ENCODE results near the gene KIAA0586. TPM values are rescaled to one million over a fixed set of nuclear protein-coding genes. Genes with fewer than 3 reads are reported as not detected.

Gene KIAA0586
- total and polyA plus RNA-seq, 2 of the 13 experiments (the other 11 are each of a cell fraction or from before 2014, with no cell fraction given): 12.6 to 25.2 TPM

DNA sequence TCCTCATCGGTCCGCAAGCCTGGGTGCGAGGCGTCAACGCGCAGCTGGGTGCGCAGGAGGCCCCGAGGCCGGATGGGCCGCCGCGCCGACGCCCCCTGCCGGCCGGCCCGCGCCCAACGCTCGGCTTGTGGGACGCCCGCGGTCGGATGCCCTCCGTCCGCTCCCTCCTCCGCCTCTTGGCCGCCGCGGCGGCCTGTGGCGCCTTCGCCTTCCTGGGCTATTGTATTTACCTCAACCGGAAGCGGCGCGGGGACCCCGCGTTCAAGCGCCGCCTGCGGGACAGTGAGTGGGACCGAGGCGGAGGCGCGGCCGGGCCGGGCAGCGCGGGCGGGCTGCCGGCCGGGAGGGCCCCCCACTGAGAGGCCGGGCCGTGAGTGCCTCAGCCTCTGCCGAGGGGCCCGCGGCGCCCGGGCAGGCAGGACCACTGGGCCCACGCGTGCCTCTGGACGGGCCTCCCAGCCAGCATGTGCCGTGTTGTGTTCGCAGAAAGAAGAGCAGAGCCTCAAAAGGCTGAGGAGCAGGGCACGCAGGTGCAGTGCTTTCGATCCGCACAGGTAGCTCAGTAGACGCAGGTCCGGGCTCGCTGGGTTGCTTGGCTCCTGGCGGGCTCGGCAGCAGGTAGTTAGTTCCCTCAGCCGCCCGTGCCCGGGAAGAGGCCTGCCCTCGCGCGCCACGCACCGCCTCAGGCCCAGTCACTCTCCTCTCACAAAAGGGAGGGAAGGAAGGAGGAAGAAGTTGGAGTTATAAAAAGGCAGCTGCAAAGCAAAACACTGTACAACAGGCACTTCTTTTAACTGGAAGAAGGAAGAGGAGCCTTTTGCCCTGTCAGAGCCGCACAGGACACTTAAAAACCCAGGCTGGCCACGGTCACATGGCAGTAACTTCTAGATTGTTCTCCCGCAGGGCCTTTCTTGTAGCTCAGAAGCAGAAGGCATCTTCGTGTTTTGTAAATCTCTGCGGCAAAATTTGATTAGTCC lies 31.4 kb upstream of the KIAA0586 start, which contains the start of gene TOMM20L (continued):
- TF ChIP-seq HNRNPLL (IDR thresholded peaks at IDR 0.05; ENCODE audit: low read depth, low read length, poor library complexity, severe bottlenecking): peak; percentile 65
- peak in 1 of 2 experiments; percentile 28; a peak in 3 of 4 replicates for TF ChIP-seq POLR2A (IDR thresholded peaks at IDR 0.05; ENCODE audit: insufficient read depth in 1 of 2, low read depth in 2 of 2, low read length in 2 of 2)
- peak; percentile 35; the same call in 1 of the 2 replicates for TF ChIP-seq YEATS4 (CRISPR knock-in tag; IDR thresholded peaks at IDR 0.05; ENCODE audit: borderline replicate concordance)
- TF ChIP-seq BRD4 (CRISPR knock-in tag; IDR thresholded peaks at IDR 0.05): peak; percentile 55; the same call in 1 of the 2 replicates
- TF ChIP-seq, protein P1, sequence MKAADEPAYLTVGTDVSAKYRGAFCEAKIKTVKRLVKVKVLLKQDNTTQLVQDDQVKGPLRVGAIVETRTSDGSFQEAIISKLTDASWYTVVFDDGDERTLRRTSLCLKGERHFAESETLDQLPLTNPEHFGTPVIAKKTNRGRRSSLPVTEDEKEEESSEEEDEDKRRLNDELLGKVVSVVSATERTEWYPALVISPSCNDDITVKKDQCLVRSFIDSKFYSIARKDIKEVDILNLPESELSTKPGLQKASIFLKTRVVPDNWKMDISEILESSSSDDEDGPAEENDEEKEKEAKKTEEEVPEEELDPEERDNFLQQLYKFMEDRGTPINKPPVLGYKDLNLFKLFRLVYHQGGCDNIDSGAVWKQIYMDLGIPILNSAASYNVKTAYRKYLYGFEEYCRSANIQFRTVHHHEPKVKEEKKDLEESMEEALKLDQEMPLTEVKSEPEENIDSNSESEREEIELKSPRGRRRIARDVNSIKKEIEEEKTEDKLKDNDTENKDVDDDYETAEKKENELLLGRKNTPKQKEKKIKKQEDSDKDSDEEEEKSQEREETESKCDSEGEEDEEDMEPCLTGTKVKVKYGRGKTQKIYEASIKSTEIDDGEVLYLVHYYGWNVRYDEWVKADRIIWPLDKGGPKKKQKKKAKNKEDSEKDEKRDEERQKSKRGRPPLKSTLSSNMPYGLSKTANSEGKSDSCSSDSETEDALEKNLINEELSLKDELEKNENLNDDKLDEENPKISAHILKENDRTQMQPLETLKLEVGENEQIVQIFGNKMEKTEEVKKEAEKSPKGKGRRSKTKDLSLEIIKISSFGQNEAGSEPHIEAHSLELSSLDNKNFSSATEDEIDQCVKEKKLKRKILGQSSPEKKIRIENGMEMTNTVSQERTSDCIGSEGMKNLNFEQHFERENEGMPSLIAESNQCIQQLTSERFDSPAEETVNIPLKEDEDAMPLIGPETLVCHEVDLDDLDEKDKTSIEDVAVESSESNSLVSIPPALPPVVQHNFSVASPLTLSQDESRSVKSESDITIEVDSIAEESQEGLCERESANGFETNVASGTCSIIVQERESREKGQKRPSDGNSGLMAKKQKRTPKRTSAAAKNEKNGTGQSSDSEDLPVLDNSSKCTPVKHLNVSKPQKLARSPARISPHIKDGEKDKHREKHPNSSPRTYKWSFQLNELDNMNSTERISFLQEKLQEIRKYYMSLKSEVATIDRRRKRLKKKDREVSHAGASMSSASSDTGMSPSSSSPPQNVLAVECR (CRISPR knock-in tag; IDR thresholded peaks at IDR 0.05; ENCODE audit: borderline replicate concordance): peak; percentile 55
- TF ChIP-seq TRIM24 (CRISPR knock-in tag; IDR thresholded peaks at IDR 0.05): no peak
- TF ChIP-seq ZMYM4 (CRISPR knock-in tag; IDR thresholded peaks at IDR 0.05): peak; percentile 90
- TF ChIP-seq ZNF761 (CRISPR knock-in tag; conservative IDR thresholded peaks at IDR 0.05): peak; percentile 94
- TF ChIP-seq ZNF263 (CRISPR knock-in tag; IDR thresholded peaks at IDR 0.05): 0 out of 2 replicates have a peak, but pooled peaks have one; percentile 16
- TF ChIP-seq ZNF790 (CRISPR knock-in tag; IDR thresholded peaks at IDR 0.05; ENCODE audit: borderline replicate concordance): peak; percentile 67; the same call in 1 of the 2 replicates
- 0 out of 2 replicates have a peak, but pooled peaks have one; percentile 3 for TF ChIP-seq KAT8 (CRISPR knock-in tag; IDR thresholded peaks at IDR 0.05)
- TF ChIP-seq SRY (CRISPR knock-in tag; IDR thresholded peaks at IDR 0.05): peak; percentile 32; the same call in 1 of the 2 replicates
- TF ChIP-seq PRDM15 (CRISPR knock-in tag; IDR thresholded peaks at IDR 0.05): 0 out of 2 replicates have a peak, but pooled peaks have one; percentile 16
- peak; percentile 87 for TF ChIP-seq BCL6 (CRISPR knock-in tag; IDR thresholded peaks at IDR 0.05)
- TF ChIP-seq RFXAP (CRISPR knock-in tag; IDR thresholded peaks at IDR 0.05; ENCODE audit: borderline replicate concordance): 0 out of 2 replicates have a peak, but pooled peaks have one; percentile 23
- peak; percentile 37; the same call in 1 of the 2 replicates for TF ChIP-seq KMT2A (CRISPR knock-in tag; IDR thresholded peaks at IDR 0.05)
- TF ChIP-seq GATA4 (IDR thresholded peaks at IDR 0.05; ENCODE audit: borderline replicate concordance, low read depth): no peak
- TF ChIP-seq NRL (CRISPR knock-in tag; IDR thresholded peaks at IDR 0.05; ENCODE audit: borderline replicate concordance): 0 out of 2 replicates have a peak, but pooled peaks have one; percentile 44
- TF ChIP-seq, protein P2, sequence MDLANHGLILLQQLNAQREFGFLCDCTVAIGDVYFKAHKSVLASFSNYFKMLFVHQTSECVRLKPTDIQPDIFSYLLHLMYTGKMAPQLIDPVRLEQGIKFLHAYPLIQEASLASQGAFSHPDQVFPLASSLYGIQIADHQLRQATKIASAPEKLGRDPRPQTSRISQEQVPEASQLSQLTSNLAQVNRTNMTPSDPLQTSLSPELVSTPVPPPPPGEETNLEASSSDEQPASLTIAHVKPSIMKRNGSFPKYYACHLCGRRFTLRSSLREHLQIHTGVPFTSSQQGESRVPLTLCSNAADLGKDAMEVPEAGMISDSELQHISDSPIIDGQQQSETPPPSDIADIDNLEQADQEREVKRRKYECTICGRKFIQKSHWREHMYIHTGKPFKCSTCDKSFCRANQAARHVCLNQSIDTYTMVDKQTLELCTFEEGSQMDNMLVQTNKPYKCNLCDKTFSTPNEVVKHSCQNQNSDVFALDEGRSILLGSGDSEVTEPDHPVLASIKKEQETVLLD (CRISPR knock-in tag; IDR thresholded peaks at IDR 0.05; ENCODE audit: low read depth): 0 out of 2 replicates have a peak, but pooled peaks have one; percentile 34

All from HepG2 (cell line).